NCI-H526 (cell line): ENCODE results near the gene TMEM120B.
"Not testable (repeated sequence)": the region's sequence is repeated elsewhere in the genome, so short reads cannot be mapped to it uniquely, and the experiment has no call there.

Experiments used
- DNase-seq, 2 experiments: peaks; one replicate each; lab custom pipeline; 2025; lab: John Stamatoyannopoulos, UW

The TMEM120B gene

GRCh38 chr12:121745545-121745944, 33.0 kb downstream of the TMEM120B start:
- not testable (repeated sequence) for DNase-seq

DNA sequence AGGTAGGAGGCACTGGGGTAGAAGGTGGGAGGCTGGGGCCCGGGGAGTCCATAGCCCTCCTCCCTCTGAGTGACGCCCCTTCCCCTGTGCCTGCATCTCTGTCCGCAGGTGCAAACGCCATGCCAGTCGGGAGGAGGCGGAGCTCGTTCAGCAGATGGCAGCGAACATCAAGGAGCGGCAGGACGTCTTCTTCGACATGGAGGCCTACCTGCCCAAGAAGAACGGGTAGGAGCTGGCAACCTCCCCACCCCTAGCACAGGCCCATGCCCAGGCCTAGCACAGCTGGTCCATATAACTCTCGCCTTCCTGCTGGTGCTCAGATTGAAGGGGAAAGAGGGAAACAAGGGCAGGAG, 35.6 kb downstream of the TMEM120B start:
- DNase-seq: peak in 1 of 2 experiments; percentile 29

- peak in 1 of 2 experiments; percentile 11 for DNase-seq
Observed at GRCh38 chr12:121748571-121749265, 36.2 kb downstream of the TMEM120B start.

- no peak for DNase-seq
Observed at GRCh38 chr12:121749267-121749666, 36.7 kb downstream of the TMEM120B start.

DNA sequence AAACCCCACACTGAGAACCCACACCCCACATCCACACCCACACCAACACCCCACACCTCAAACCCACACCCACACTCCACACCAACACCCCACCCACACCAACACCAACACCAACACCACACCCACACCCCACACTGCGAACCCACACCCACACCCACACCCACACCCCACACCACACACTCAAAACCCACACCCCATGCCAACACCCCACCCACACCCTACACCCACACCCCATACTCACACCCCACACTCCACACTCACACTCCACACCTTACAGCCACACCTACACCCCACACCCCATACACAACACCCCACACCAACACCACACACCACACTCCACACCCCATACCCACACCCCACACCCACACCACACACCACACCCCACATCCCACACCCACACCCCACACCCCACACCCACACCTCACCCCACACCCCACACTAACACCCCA, 38.0 kb downstream of the TMEM120B start:
- DNase-seq: no peak

GRCh38 chr12:121751034-121751433, 38.5 kb downstream of the TMEM120B start:
- no peak for DNase-seq

DNA sequence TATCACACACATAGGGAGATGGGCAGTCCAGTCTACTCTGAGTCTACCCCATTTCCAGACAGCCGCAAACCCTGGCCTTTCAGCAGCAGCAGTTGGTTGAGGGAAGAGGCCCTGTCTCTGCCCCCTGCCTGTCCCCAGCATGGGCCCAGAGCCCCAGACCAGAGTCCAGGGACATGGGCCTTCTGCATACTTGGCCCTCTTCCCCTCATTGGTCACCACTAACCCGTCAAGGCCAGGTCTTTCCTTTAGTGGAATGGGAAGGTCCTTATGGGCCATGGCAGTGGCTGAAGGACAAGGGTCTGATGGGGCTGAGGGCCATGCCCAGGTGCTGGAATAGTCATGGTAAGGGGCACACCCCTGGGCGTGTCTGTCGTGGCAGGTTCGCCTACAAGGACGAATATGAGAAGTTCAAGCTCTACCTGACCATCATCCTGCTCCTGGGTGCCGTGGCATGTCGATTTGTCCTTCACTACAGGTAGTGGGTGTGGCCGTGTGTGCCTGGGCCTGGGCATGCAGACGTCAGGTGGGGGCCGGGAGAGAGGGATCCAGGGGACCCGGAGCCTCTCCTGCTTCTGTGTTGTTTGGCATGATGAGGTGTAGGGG, 39.3 kb downstream of the TMEM120B start:
- DNase-seq: no peak

DNA sequence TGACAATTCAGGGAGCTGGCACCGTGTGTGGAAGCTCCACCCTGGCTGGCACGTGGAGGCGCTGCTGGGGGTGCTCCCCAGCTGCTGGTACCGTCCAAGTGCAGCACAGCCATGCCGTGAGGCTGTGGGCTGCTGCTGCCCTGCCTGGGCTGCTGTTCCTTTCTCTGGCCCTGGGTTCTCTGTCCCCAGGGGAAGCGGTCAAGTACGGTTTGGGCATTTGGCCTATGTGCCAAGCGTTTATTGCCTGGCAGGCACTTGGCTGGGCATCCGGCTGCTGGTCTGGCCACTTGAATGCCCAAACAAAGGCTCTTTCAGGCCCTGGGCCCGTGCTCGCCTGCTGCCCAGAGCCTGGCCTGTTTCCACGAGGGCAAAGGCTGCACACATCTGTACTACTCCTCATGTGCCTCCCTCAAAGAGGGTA, 41.3 kb downstream of the TMEM120B start:
- no peak for DNase-seq

GRCh38 chr12:121754836-121755235, 42.3 kb downstream of the TMEM120B start:
- no peak for DNase-seq

DNA sequence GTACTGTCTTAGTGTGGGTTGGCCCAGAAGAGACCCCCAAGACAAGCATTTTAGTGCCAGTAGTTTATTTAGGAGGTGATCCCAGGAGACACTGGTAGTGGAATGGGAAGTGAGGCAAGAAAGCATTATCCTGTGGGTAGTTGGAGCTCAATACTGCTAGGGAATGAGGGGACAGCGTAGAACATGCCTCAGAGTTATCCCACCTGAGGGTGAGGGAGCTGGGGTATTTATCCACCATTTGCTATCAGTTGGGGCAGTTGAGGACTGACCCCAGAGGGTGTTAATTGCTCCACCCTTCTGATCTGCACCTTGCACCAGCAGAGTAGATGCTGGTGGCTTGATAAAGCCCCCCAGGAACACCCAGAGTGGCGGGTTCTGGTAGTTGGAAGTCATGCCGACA, 43.0 kb downstream of the TMEM120B start:
- no peak for DNase-seq

GRCh38 chr12:121758536-121758935, 46.0 kb downstream of the TMEM120B start:
- DNase-seq: not testable (repeated sequence)

- DNase-seq: no peak
Observed at GRCh38 chr12:121762269-121762668, 49.7 kb downstream of the TMEM120B start.

DNA sequence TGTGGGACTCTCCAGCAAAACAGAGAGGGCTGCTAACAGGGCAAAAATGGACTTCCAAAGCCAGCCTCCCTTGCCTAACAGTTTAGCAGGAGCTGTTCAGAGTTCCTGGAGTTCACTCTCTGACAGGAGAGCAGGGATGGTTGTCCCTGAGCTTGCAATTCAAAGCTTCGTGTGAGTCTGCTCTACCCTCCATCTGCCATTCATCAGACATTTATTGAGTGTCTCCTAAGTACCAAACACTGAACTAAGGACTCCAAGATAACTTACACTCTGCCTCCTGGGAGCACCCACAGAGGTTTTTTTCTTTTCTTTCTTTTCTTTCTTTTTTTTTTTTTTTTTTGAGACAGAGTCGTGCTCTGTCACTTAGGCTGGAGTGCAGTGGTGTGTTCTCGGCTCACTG, 52.3 kb downstream of the TMEM120B start:
- no peak for DNase-seq

- no peak for DNase-seq
Observed at GRCh38 chr12:121765573-121765972, 53.0 kb downstream of the TMEM120B start.

DNA sequence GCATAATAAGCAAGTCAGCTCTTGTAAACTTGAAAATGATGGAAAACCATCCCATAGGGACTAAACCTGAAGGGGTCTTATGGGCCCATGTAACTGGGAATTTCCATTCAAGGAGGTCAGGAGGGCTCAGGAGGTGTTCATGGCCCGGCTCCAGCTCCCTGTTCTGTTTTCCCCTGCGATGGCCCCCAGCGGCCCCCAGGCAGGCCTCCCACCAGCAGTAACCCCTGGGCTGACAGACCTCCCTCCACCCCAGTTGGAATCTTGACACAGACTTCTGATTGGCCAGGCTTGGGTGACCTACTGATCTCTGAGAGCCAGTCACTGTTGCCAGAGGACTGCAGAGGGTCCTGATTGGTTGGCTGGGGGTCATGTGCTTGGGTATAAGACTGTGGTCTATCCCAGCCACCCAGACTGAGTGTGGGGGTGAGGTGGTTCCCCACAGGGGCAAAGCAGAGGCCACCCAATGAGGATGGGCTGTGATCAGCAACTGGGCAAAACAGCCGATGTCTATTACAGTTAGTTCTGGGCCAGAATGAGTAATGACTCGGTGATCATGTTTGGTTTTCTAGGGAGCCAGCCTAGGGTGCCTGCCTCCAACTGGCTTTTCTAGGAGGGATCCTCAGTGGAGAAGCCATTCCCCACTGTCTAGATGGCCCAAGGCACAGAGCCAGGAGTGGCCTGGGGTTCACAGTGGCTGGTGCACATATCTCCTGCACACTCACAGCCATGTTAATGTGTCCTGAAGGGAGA, 53.9 kb downstream of the TMEM120B start:
- no peak for DNase-seq

- DNase-seq: no peak
Observed at GRCh38 chr12:121767525-121768016, 55.0 kb downstream of the TMEM120B start.

DNA sequence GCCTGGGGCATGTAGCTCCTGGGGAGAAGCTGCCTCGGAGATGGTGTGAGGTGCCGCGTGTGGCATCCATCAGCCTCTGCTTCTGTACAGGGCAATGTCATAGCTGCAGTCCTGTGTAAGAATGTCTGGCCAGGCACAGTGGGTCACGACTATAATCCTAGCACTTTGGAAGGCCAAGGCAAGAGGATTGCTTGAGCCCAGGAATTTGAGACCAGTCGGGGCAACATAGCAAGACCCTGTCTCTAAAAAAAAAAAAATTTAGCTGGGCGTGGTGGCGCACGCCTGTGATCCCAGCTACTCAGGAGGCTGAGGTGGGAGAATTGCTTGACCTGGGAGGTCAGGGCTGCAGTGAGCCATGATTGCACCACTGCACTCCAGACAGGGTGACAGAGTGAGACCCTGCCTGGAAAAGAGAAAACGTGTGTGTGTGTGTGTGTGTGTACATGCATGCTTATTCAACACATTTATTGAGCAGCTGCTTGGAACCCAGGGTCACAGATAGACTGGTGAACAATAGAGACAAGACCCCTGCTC, 56.8 kb downstream of the TMEM120B start:
- no peak for DNase-seq

DNA sequence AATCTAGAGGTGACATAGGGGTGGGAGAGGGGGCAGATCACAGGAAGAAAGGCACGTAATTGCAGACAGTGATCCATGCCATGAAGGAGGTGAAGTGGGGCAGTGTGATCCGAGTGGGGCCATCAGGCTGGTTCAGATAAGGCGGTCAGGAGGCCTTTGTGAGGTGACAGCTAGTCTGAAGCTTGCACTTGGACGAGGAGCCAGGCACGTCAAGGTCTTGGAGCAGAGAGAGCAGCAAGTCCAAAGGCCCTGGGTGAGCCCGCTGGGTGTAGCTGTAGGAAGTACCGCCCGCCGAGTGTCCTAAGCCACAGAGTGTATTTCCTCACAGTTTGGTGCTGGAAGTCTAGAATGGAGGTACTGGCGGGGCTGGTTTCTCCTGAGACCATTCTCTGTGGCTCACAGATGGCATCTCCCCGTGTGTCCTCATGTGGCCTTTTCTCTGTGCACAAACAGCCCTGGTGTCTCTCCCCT, 57.3 kb downstream of the TMEM120B start:
- DNase-seq: no peak

DNA sequence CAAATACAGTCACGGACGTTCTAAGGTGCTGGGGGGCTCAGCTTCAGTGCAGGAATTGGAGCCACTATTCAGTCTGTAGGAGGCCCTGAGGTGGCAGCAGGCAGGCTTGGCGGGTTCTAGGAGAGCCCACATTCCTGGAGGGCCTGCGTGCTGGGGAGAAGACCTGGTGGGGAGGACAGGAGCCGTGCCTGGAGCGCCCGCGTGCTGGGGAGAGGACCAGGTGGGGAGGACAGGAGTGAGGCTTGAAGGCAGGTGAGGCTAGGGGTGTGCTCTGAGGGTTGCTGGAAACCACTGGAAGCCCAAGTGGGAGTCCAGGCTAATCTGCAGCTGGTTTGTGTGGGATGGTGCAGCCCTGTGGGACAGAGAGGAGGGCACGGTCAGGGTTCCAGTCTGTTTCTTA, 57.8 kb downstream of the TMEM120B start:
- no peak for DNase-seq

DNA sequence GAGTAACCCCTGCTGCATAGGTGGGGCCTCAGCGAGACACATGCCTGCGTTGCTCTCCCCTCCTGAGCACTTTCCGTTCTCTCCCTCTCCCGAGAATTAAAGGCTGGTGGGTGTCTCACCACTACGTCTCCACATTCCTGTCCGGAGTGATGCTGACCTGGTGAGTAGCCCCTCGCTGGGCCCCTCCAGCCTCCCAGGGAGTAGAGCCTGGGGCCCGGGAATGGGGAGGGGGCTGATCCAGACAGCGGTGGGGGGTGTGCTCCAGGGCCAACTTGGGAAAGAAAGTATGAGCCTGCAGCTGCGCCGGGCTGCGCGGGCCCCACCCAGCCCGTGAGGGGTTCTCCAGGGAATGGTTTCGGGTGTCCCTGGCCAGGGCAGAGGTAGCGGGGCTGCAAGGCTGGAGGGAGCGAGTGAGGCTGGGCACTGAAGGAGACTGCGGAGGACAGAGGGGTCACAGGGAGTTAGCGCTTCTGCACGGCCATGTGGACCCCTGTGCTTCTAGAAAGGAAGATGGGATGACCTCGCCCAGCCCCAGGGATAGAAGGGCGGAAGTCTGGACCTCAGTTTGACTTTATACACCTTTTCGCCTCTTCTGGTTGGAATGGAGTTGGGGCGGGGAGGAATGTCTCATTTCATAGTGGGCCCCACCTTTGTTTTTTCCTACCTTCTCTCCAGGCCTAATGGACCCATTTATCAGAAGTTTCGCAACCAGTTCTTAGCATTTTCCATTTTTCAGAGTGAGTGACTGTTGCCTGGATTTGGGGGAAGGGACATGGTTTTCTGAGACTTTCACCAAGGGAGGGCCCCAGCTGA, 58.5 kb downstream of the TMEM120B start:
- DNase-seq: no peak

GRCh38 chr12:121773011-121773777, 60.6 kb downstream of the TMEM120B start:
- DNase-seq: peak; percentile 23 to 87
